GM19438 (cell line): ENCODE measurements around the gene NUP210.
"Not testable (repeated sequence)": the region's sequence is repeated elsewhere in the genome, so short reads cannot be mapped to it uniquely, and the experiment has no call there.

Experiments
- ATAC-seq: cut with Tn5 transposase; IDR thresholded peaks from one replicate; pipeline ENCODE4 v1.9.1; 2021; ENCODE audit warnings: low read depth; ENCODE audit not compliant: unreplicated experiment

Gene NUP210

GRCh38 chr3:13420045-13420830, at the start of gene NUP210:
Gene NUP210 (minus strand): TSS chr3:13420322. CDS start chr3:13420226, 96 bp downstream.
- ATAC-seq, result peak; percentile 52

- ATAC-seq, result no peak
Observed at GRCh38 chr3:13466781-13467180, 46.7 kb upstream of the NUP210 start.

- ATAC-seq, result no peak
Observed at GRCh38 chr3:13465236-13465873, 45.2 kb upstream of the NUP210 start.

- no peak for ATAC-seq
Observed at GRCh38 chr3:13463618-13464400, 43.7 kb upstream of the NUP210 start.

- no peak for ATAC-seq
Observed at GRCh38 chr3:13462822-13463221, 42.7 kb upstream of the NUP210 start.

- ATAC-seq, result no peak
Observed at GRCh38 chr3:13462125-13462629, 42.1 kb upstream of the NUP210 start.

GRCh38 chr3:13461169-13462124, 41.3 kb upstream of the NUP210 start:
- no peak for ATAC-seq

GRCh38 chr3:13460341-13460736, 40.2 kb upstream of the NUP210 start:
- ATAC-seq, result no peak

- ATAC-seq, result no peak
Observed at GRCh38 chr3:13459605-13460340, 39.7 kb upstream of the NUP210 start.

- ATAC-seq, result no peak
Observed at GRCh38 chr3:13457593-13457992, 37.5 kb upstream of the NUP210 start.

GRCh38 chr3:13455644-13456043, 35.5 kb upstream of the NUP210 start:
- ATAC-seq, result no peak

GRCh38 chr3:13452490-13453335, 32.6 kb upstream of the NUP210 start:
- no peak for ATAC-seq

- peak; percentile 2 for ATAC-seq
Observed at GRCh38 chr3:13451301-13451673, 31.2 kb upstream of the NUP210 start.

GRCh38 chr3:13442882-13443281, 22.8 kb upstream of the NUP210 start:
- not testable (repeated sequence) for ATAC-seq

GRCh38 chr3:13440204-13440817, 20.2 kb upstream of the NUP210 start:
- no peak for ATAC-seq

- ATAC-seq, result not testable (repeated sequence)
Observed at GRCh38 chr3:13436213-13436612, 16.1 kb upstream of the NUP210 start.

- no peak for ATAC-seq
Observed at GRCh38 chr3:13433912-13434311, 13.8 kb upstream of the NUP210 start.

GRCh38 chr3:13432093-13432492, 12.0 kb upstream of the NUP210 start:
- no peak for ATAC-seq
